Measurements from ENCODE around the gene RABGAP1L. TPM values are rescaled to one million over a fixed set of nuclear protein-coding genes. Genes with fewer than 3 reads are reported as not detected.
"Not testable (repeated sequence)": the region's sequence is repeated elsewhere in the genome, so short reads cannot be mapped to it uniquely, and the experiment has no call there.

RABGAP1L gene
- total RNA-seq, 1 donor from 2014 or later = 69.2 TPM

DNA sequence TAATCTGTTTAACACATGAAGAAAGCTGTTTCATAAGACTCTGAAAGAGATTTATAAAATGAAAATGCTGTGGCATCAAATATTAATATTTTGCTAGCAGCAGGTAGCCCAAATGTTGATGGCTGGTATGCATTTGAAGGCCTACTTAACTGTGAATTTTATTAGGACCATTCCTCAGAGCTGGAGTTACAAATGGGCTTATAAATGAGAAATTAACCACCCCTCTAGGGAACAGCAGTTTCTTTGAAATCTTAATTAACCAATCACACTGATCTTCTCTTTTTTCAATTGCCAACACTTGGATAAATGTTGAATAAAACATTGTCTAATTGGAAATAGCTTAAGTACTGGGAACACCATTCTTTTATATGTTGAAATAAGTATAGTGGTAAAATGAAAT, 418.4 kb downstream of the RABGAP1L start:
- H3K27ac ChIP-seq (replicated peaks) = no peak overlapping the region
- TF ChIP-seq, protein P1, sequence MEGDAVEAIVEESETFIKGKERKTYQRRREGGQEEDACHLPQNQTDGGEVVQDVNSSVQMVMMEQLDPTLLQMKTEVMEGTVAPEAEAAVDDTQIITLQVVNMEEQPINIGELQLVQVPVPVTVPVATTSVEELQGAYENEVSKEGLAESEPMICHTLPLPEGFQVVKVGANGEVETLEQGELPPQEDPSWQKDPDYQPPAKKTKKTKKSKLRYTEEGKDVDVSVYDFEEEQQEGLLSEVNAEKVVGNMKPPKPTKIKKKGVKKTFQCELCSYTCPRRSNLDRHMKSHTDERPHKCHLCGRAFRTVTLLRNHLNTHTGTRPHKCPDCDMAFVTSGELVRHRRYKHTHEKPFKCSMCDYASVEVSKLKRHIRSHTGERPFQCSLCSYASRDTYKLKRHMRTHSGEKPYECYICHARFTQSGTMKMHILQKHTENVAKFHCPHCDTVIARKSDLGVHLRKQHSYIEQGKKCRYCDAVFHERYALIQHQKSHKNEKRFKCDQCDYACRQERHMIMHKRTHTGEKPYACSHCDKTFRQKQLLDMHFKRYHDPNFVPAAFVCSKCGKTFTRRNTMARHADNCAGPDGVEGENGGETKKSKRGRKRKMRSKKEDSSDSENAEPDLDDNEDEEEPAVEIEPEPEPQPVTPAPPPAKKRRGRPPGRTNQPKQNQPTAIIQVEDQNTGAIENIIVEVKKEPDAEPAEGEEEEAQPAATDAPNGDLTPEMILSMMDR (IDR thresholded peaks at IDR 0.05; ENCODE audit: borderline replicate concordance) = no peak
- H3K9me3 ChIP-seq (replicated peaks) = peaks cover 22% of the 10 kb centered on the region
- DNase-seq = no peak
- no peaks in the 10 kb centered on the region for H3K36me3 ChIP-seq
- H3K27me3 ChIP-seq (ENCODE audit: low read depth) = no peaks in the 10 kb centered on the region
- intact Hi-C loops (cut with micrococcal nuclease) = no loop called here
- no peak overlapping the region for H3K4me3 ChIP-seq
- no peaks in the 10 kb centered on the region for H3K4me1 ChIP-seq

DNA sequence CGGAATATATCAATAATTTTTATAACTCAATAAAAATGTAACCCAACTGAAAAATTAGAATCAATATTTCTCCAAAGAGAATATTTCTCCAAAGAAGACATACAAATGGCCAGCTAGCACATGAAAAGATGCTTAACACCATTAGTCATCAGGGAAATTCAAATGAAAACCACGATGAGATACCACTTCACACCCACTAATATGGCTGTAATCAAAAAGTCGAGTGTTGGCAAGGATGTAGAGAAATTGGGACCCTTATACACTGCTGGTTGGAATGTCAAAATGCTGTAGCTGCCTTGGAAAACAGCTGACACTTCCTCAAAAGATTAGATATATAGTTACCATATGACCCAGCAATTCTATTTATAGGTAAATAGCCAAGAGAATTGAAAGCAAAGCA, 421.5 kb downstream of the RABGAP1L start:
- Histone ChIP-seq H3K27ac (replicated peaks) (no peak overlapping the region), H3K36me3 (no peaks in the 10 kb centered on the region), H3K4me3 (no peak overlapping the region), H3K27me3 (ENCODE audit: low read depth) (no peaks in the 10 kb centered on the region), H3K9me3 (replicated peaks) (peaks cover 14% of the 10 kb centered on the region), H3K4me1 (no peaks in the 10 kb centered on the region)
- TF ChIP-seq, protein P1 (IDR thresholded peaks at IDR 0.05; ENCODE audit: borderline replicate concordance) = no peak
- intact Hi-C loops (cut with micrococcal nuclease) = no loop called here
- DNase-seq = no peak

- H3K36me3 ChIP-seq = peaks cover 7% of the 10 kb centered on the region
- peaks cover 18% of the 10 kb centered on the region for H3K9me3 ChIP-seq (replicated peaks)
- no peaks in the 10 kb centered on the region for H3K4me1 ChIP-seq
- no peak overlapping the region for H3K27ac ChIP-seq (replicated peaks)
- DNase-seq = no peak
- TF ChIP-seq, protein P1 (IDR thresholded peaks at IDR 0.05; ENCODE audit: borderline replicate concordance) = no peak
- intact Hi-C loops (cut with micrococcal nuclease) = no loop called here
- no peaks in the 10 kb centered on the region for H3K27me3 ChIP-seq (ENCODE audit: low read depth)
- no peak overlapping the region for H3K4me3 ChIP-seq
These were observed 424.0 kb downstream of the RABGAP1L start for GRCh38 chr1:174583316-174583715.

- TF ChIP-seq, protein P1 (IDR thresholded peaks at IDR 0.05; ENCODE audit: borderline replicate concordance) = no peak
- intact Hi-C loops (cut with micrococcal nuclease) = no loop called here
- Histone ChIP-seq H3K36me3 (peaks cover 11% of the 10 kb centered on the region), H3K4me3 (no peak overlapping the region), H3K27me3 (ENCODE audit: low read depth) (no peaks in the 10 kb centered on the region), H3K27ac (replicated peaks) (no peak overlapping the region), H3K9me3 (replicated peaks) (peaks cover 25% of the 10 kb centered on the region), H3K4me1 (no peaks in the 10 kb centered on the region)
- DNase-seq = no peak
These were observed 424.8 kb downstream of the RABGAP1L start for GRCh38 chr1:174584071-174584470.

DNA sequence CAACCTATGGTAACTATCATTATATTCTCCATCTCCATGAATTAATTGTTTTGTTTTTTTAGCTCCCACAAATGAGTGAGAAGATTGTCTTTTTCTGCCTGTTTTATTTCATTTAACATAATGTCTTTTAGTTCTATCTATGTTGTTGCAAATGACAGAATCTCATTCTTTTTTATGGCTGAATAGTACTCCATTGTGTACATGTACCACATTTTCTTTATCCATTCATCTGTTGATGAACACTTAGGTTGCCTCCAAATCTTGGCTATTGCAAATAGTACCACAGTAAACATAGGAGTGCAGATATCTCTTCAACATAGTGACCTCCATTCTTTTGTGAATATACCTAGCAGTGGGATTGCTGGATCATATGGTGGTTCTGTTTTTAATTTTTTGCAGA, 429.3 kb downstream of the RABGAP1L start:
- H3K4me1 ChIP-seq; H3K4me3 ChIP-seq; intact Hi-C loops (cut with micrococcal nuclease); DNase-seq; H3K27ac ChIP-seq (replicated peaks); H3K27me3 ChIP-seq (ENCODE audit: low read depth): not testable (repeated sequence)
- H3K9me3 ChIP-seq (replicated peaks) = peaks cover 31% of the 10 kb centered on the region
- H3K36me3 ChIP-seq = peaks cover 11% of the 10 kb centered on the region

DNA sequence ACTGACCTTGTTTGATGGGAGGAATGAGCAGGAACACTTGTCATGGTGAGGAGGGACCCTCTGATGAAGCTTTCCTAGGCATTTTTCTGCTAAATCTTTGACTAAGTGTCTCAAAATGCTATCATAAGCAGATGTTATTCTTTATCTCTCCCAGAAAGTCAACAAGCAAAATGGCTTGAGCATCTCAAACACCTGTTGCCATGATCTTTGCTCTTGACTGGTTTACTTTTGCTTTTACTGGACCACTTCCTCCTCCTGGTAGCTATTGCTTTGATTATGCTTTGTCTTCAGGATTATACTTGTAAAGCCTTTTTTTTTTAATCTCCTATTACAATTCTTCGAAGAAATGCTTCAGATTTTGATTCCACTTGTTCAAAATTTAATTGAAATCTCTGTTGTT, 445.9 kb downstream of the RABGAP1L start:
- TF ChIP-seq, protein P1 (IDR thresholded peaks at IDR 0.05; ENCODE audit: borderline replicate concordance) = no peak
- intact Hi-C loops (cut with micrococcal nuclease) = no loop called here
- H3K9me3 ChIP-seq (replicated peaks) = peaks cover 18% of the 10 kb centered on the region
- no peak for DNase-seq
- peaks cover 13% of the 10 kb centered on the region for H3K36me3 ChIP-seq
- H3K4me3 ChIP-seq = no peak overlapping the region
- H3K27ac ChIP-seq (replicated peaks) = no peak overlapping the region
- H3K4me1 ChIP-seq = no peaks in the 10 kb centered on the region
- H3K27me3 ChIP-seq (ENCODE audit: low read depth) = no peaks in the 10 kb centered on the region
